Mucosa of descending colon (tissue), 3 donors: ENCODE data around the gene SLC38A10. TPM values are rescaled to one million over a fixed set of nuclear protein-coding genes. Genes with fewer than 3 reads are reported as not detected.

Experiments
- ATAC-seq: fragments of 200-7000 bp; cut with Tn5 transposase; one replicate; pipeline ENCODE4 v1.9.1; 2020; ENCODE audit warnings: mild to moderate bottlenecking, moderate library complexity
- DNase-seq, 3 donors: peaks; one replicate each; pipeline ENCODE4 v3.0.0-alpha.2; 2020
- H3K36me3 ChIP-seq: fragments of 200-600 bp; one replicate; pipeline ENCODE4 v1.8.0; 2021; ENCODE audit warnings: low read depth, mild to moderate bottlenecking
- H3K4me1 ChIP-seq: fragments of 200-600 bp; one replicate; pipeline ENCODE4 v1.8.0; 2021; ENCODE audit warnings: low read depth, mild to moderate bottlenecking
- H3K4me3 ChIP-seq: fragments of 200-600 bp; one replicate; pipeline ENCODE4 v1.8.0; 2021; ENCODE audit warnings: mild to moderate bottlenecking
- H3K9me3 ChIP-seq: fragments of 200-600 bp; one replicate; pipeline ENCODE4 v1.8.0; 2021; ENCODE audit warnings: mild to moderate bottlenecking
- CTCF ChIP-seq: fragments of 200-600 bp; IDR thresholded peaks from one replicate; pipeline ENCODE4 v1.8.0; 2022; ENCODE audit warnings: antibody characterized with exemption, mild to moderate bottlenecking
- intact Hi-C, 2 donors: fragments of 100-400 bp; cut with DNase I in 1 of 2; cut with micrococcal nuclease in 1 of 2; formaldehyde crosslinking; loops; one replicate each; pipeline versions ENCODE4 v1.11.0 to v1.11.1; 2022; cut with DNase I, micrococcal nuclease
- total RNA-seq, 3 donors: library from RNA; stranded (reverse); fragmentation: NEBNext Ultra II Directional in 2 of 3; extraction: Animal tissue kit (Norgen Biotek cat#: 25700) in 2 of 3; gene quantifications; one replicate each; pipeline versions ENCODE4 v1.2.1 to v1.2.4, GENCODE V29; 2021 to 2023
- donor health status: DM: no; HTN: no; CAD: no; lungs with moderate emphysema.
- donor health status: DM: no; HTN: no; CAD: no.
- donor health status: DM: no; HTN: yes; CAD: no.

The SLC38A10 gene
- total RNA-seq, 3 donors from 2014 or later, result 77.0 to 95.3 (median 94.0) TPM

GRCh38 chr17:81233316-81233715, 61.8 kb downstream of the SLC38A10 start:
- no peak for ATAC-seq
- Histone ChIP-seq H3K9me3 (no peaks in the 10 kb centered on the region), H3K36me3 (peaks cover 2% of the 10 kb centered on the region), H3K4me3 (no peak overlapping the region), H3K4me1 (peaks cover 10% of the 10 kb centered on the region)
- no peak for TF ChIP-seq CTCF
- intact Hi-C loops, result no loop called here
- no peak for DNase-seq

GRCh38 chr17:81232616-81233241, 62.4 kb downstream of the SLC38A10 start:
- DNase-seq (peak in 1 of 3 donors; percentile 37), ATAC-seq (no peak)
- intact Hi-C loops, result no loop called here
- Histone ChIP-seq H3K4me3 (no peak overlapping the region), H3K4me1 (peaks cover 4% of the 10 kb centered on the region), H3K9me3 (no peaks in the 10 kb centered on the region), H3K36me3 (peaks cover 2% of the 10 kb centered on the region)
- no peak for TF ChIP-seq CTCF

GRCh38 chr17:81231766-81232581, 63.1 kb downstream of the SLC38A10 start:
- ATAC-seq, result no peak
- Histone ChIP-seq H3K9me3 (no peaks in the 10 kb centered on the region), H3K4me3 (no peak overlapping the region), H3K4me1 (no peaks in the 10 kb centered on the region), H3K36me3 (peaks cover 2% of the 10 kb centered on the region)
- TF ChIP-seq CTCF, result no peak
- peak in 1 of 3 donors; percentile 49 for DNase-seq
- intact Hi-C loops, result no loop called here

- Histone ChIP-seq H3K4me3 (no peak overlapping the region), H3K9me3 (no peaks in the 10 kb centered on the region), H3K4me1 (no peaks in the 10 kb centered on the region), H3K36me3 (peaks cover 2% of the 10 kb centered on the region)
- intact Hi-C loops, result no loop called here
- DNase-seq (peak in 1 of 3 donors; percentile 52), ATAC-seq (no peak)
- TF ChIP-seq CTCF, result no peak
Measured at GRCh38 chr17:81231121-81231645, 63.9 kb downstream of the SLC38A10 start.

GRCh38 chr17:81230043-81230820, 64.9 kb downstream of the SLC38A10 start:
- intact Hi-C loops, result no loop called here
- DNase-seq (peak in 1 of 3 donors; percentile 48), ATAC-seq (peak; percentile 48)
- Histone ChIP-seq H3K4me1 (no peaks in the 10 kb centered on the region), H3K9me3 (no peaks in the 10 kb centered on the region), H3K4me3 (no peak overlapping the region), H3K36me3 (peaks cover 2% of the 10 kb centered on the region)
- no peak for TF ChIP-seq CTCF
